GM06990 (cell line): ENCODE measurements around the gene CASZ1.

Source experiments
- DNase-seq: peaks from one replicate; pipeline ENCODE4 v3.0.0-alpha.2; 2011; ENCODE audit not compliant: insufficient read length; ENCODE audit errors: extremely low read depth
- H3K27me3 ChIP-seq: replicated peaks from 2 replicates; pipeline ENCODE4 v1.6.0; 2011; ENCODE audit warnings: low read length; ENCODE audit not compliant: control insufficient read depth, insufficient read depth
- H3K36me3 ChIP-seq: 2 replicates; pipeline ENCODE4 v1.5.1; 2011; ENCODE audit warnings: low read length; ENCODE audit not compliant: control insufficient read depth, insufficient read depth
- H3K4me3 ChIP-seq: replicated peaks from 2 replicates; pipeline ENCODE4 v1.5.1; 2011; ENCODE audit warnings: low read depth, mild to moderate bottlenecking, control low read depth, low read length
- CTCF ChIP-seq: IDR thresholded peaks from 2 replicates; pipeline ENCODE4 v1.5.1; 2011; ENCODE audit warnings: low read length, control low read depth, mild to moderate bottlenecking, inconsistent platforms; ENCODE audit not compliant: insufficient read depth, poor library complexity, severe bottlenecking

The CASZ1 gene

GRCh38 chr1:10697621-10698160, 98.8 kb downstream of the CASZ1 start:
- H3K36me3 ChIP-seq, result no peaks in the 10 kb centered on the region
- no peak overlapping the region for H3K4me3 ChIP-seq
- H3K27me3 ChIP-seq, result no peaks in the 10 kb centered on the region; the same call in none of the 2 replicates
- no peak for DNase-seq
- TF ChIP-seq CTCF, result no peak

GRCh38 chr1:10696977-10697376, 99.5 kb downstream of the CASZ1 start:
- Histone ChIP-seq H3K36me3 (no peaks in the 10 kb centered on the region), H3K4me3 (no peak overlapping the region), H3K27me3 (no peaks in the 10 kb centered on the region; the same call in none of the 2 replicates)
- no peak for DNase-seq
- TF ChIP-seq CTCF, result no peak

DNA sequence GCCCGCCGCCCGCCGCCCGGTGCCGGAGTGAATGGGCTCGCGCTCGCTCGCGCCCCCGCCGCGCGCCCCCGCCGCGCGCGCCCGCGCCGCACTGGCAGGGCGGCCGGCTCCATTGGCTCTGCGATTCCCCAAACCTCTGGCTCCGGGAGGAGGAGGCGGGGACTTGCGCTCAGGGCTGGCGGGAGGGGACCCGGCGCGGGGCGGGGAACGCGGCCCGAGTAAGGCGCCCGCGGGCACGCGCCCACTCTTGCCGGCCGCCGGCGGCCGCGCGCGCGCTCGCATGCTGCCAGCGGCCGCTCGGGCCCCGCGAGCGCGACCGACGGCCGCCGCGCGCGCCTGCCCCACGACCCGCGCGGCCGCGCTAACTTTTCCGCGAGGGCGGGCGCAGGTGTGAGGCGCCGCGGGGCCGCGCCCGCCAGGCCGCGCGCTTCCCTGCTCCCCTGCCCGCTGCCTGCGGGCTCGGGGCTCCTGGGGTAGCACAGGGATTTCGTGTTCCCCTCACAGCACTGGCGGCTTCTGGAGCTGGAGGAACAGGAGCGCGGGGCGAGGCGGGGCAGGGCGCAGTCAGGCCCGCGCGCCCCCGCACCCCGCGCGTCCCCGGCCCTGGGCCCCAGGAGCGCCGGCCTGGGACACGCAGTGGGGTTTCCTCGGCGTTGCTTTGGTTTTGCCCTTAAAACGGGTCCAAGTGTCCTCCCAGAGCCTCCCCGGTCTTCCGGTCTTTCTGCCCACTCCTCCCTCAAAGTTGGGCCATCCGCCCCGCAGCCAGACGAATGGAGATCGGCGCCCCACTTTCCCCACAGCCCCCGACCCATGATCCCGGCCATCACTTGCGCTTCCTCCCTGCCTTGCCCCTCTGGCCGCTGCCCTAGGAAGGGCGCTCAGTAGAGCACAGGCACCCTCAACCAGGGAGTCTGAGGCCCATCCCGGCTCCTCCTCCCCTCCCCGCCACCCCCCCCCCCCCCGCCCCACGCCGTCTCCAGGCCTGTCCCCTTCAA, 101.5 kb downstream of the CASZ1 start:
- Histone ChIP-seq H3K27me3 (no peaks in the 10 kb centered on the region; the same call in 1 of the 2 replicates), H3K36me3 (no peaks in the 10 kb centered on the region), H3K4me3 (peak overlapping the region; percentile 37)
- peak; percentile 85 for DNase-seq
- no peak for TF ChIP-seq CTCF

GRCh38 chr1:10694274-10694632, 102.2 kb downstream of the CASZ1 start:
- no peaks in the 10 kb centered on the region for H3K36me3 ChIP-seq
- DNase-seq, result peak; percentile 76
- H3K27me3 ChIP-seq, result no peaks in the 10 kb centered on the region; the same call in 1 of the 2 replicates
- peak overlapping the region; percentile 78 for H3K4me3 ChIP-seq
- no peak for TF ChIP-seq CTCF

DNA sequence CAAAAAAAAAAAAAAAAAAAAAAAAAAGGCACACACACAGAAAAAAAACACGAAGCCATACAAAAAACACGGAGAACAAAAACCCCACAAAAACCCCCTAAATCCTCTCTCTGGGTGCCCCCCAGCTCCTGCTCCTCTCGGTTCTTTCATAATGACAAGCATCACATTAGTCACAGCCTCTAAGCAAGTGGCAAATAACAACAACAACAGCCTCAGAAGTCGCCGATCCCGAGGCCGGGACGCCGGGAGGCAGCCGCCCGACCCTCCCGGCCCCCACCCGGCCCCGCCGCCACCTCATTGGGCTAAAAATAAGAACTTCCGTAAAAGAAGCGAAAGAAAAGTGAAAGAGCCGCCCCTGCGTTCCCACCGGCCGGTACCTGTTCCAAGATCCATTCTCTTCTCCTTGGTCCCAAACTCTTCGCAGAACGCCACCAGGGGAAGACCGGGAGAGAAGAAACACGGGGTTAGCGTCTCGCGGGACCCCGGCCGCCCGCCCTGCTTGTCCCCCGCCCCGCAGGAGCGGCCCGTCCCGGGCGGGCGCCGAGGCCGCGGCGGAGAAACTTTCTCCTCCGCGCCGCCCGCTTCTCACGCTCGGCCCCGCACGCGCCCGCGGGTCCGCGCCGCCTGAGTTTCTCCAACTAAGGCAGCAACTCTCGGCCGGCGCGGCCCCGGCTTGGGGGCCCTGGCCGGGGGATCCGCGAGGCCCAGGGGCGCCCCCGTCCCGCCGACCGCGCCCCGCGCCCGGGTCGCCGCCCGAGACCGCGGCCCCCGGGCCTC, 102.8 kb downstream of the CASZ1 start:
- TF ChIP-seq CTCF, result no peak
- peak overlapping the region; percentile 78 for H3K4me3 ChIP-seq
- no peaks in the 10 kb centered on the region; the same call in 1 of the 2 replicates for H3K27me3 ChIP-seq
- DNase-seq, result peak; percentile 60
- H3K36me3 ChIP-seq, result no peaks in the 10 kb centered on the region
